Smooth muscle cell (in vitro differentiated cells): Measurements from ENCODE around the gene KIAA0753. TPM values are rescaled to one million over a fixed set of nuclear protein-coding genes. Genes with fewer than 3 reads are reported as not detected.

Experiments
- DNase-seq: peaks from one replicate; lab custom pipeline; 2025; ENCODE audit not compliant: unreplicated experiment; lab: John Stamatoyannopoulos, UW
- H2AFZ ChIP-seq: fragments of 200-600 bp; sonication (generic); 2 replicates; pipeline ENCODE4 v1.6.0; 2016; ENCODE audit warnings: antibody characterized with exemption, low read depth, mild to moderate bottlenecking
- H3F3A ChIP-seq: fragments of 200-600 bp; sonication (generic); 2 replicates; pipeline ENCODE4 v1.6.0; 2017; ENCODE audit warnings: antibody characterized with exemption, low read depth
- H3K27ac ChIP-seq: fragments of 200-600 bp; sonication (generic); 2 replicates; pipeline ENCODE4 v1.5.1; 2016; ENCODE audit warnings: low read depth, mild to moderate bottlenecking
- H3K27me3 ChIP-seq: fragments of 200-600 bp; sonication (generic); 2 replicates; pipeline ENCODE4 v1.6.1; 2016; ENCODE audit warnings: low read depth, mild to moderate bottlenecking
- H3K36me3 ChIP-seq: fragments of 200-600 bp; sonication (generic); 2 replicates; pipeline ENCODE4 v1.5.1; 2016; ENCODE audit warnings: low read depth
- H3K4me1 ChIP-seq: fragments of 200-600 bp; sonication (generic); 2 replicates; pipeline ENCODE4 v1.5.1; 2016; ENCODE audit warnings: low read depth
- H3K4me2 ChIP-seq: fragments of 200-600 bp; sonication (generic); 2 replicates; pipeline ENCODE4 v1.6.0; 2016; ENCODE audit warnings: mild to moderate bottlenecking
- H3K4me3 ChIP-seq: fragments of 200-600 bp; sonication (generic); 2 replicates; pipeline ENCODE4 v1.5.1; 2016; ENCODE audit warnings: mild to moderate bottlenecking
- H3K79me2 ChIP-seq: fragments of 200-600 bp; sonication (generic); 2 replicates; pipeline ENCODE4 v1.6.0; 2016; ENCODE audit warnings: low read depth, mild to moderate bottlenecking
- H3K9ac ChIP-seq: fragments of 200-600 bp; sonication (generic); 2 replicates; pipeline ENCODE4 v1.6.0; 2016; ENCODE audit warnings: low read depth
- H3K9me3 ChIP-seq: fragments of 200-600 bp; sonication (generic); replicated peaks from 2 replicates; pipeline ENCODE4 v1.5.1; 2016; ENCODE audit warnings: low read depth
- H4K20me1 ChIP-seq: fragments of 200-600 bp; sonication (generic); 2 replicates; pipeline ENCODE4 v1.6.0; 2016; ENCODE audit warnings: low read depth
- WGBS: methylation state at CpG from one replicate; pipeline ENCODE4 v1.1.7; 2016; ENCODE audit warnings: low lambda C conversion rate; 5-methylcytosine and 5-hydroxymethylcytosine counted together
- polyA plus RNA-seq: library from polyadenylated mRNA; unstranded; fragments of >200 nt; fragmentation: Nextera tagmentation; extraction: Ambion mirVana; gene quantifications from 2 replicates; pipeline ENCODE4 v1.2.1, GENCODE V29; 2016
- total RNA-seq: library from RNA; depleted of rRNA; stranded (reverse); fragments of >200 nt; gene quantifications from 2 replicates; pipeline ENCODE4 v1.2.3, GENCODE V29; 2014
- TF ChIP-seq, protein P1 (sequence below): fragments of 200-600 bp; sonication (generic); IDR thresholded peaks from 2 replicates; pipeline ENCODE4 v1.5.1; 2017; ENCODE audit warnings: borderline replicate concordance, mild to moderate bottlenecking, antibody characterized with exemption; ENCODE audit not compliant: insufficient read depth, poor library complexity, severe bottlenecking

The KIAA0753 gene
- total and polyA plus RNA-seq, 2 experiments from 2014 or later = 4.9 to 15.0 TPM

DNA sequence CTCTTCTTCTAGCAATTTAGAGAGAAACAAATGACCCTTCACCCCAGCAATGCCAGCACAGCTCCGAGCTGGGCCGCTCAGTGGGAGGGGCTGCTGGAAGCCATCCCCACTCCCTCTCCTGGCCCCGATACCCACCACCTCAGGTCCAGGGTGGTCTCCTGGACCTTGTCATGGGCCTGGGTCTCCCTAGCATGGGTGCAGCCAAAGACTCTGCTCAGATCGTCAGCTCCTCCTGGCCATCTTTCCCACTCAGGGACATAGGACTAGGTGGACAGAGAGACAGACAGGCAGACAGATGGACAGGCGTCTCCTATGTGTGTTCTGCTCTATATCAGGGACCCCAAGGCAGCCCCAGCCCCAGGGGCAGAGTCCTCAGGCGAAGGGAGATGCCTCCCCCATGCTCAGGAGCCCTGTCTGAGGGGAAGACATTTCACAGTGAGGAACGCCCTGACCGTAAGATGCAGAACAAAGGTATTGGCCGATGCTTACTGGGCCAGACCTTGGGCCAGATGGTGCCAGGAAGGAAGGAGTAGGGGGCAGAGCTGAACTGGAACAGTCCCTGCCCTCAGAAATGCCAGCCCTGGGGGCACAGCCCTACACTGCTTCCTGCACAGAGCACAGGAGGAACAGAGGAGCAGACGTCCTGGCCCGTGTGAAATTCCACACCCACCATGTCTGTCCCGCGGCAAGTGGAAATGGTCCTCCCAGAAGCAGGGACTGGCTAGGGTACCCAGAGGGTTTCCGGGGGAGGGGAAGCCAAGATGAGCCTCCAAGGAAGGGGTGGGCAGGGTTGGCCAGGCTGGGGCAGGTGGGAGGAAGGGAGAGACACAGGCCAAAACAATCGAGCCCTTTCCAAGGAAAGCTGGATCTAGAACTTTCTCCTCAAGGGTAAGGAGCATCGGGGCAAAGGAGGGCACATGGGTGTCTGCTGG lies 97.2 kb downstream of the KIAA0753 start:
- H2AFZ ChIP-seq = no peak overlapping the region
- no peaks in the 10 kb centered on the region for H3K27me3 ChIP-seq
- no peaks in the 10 kb centered on the region for H3K4me1 ChIP-seq
- DNase-seq = no peak
- 92% methylated on average over 16 of the region's 16 CpGs for WGBS
- no peak overlapping the region for H3K9ac ChIP-seq
- no peak overlapping the region for H3K27ac ChIP-seq
- peaks cover 4% of the 10 kb centered on the region for H4K20me1 ChIP-seq
- no peaks in the 10 kb centered on the region for H3F3A ChIP-seq
- no peak overlapping the region for H3K4me2 ChIP-seq
- H3K9me3 ChIP-seq = peaks cover 3% of the 10 kb centered on the region
- H3K4me3 ChIP-seq = no peak overlapping the region
- TF ChIP-seq, protein P1, sequence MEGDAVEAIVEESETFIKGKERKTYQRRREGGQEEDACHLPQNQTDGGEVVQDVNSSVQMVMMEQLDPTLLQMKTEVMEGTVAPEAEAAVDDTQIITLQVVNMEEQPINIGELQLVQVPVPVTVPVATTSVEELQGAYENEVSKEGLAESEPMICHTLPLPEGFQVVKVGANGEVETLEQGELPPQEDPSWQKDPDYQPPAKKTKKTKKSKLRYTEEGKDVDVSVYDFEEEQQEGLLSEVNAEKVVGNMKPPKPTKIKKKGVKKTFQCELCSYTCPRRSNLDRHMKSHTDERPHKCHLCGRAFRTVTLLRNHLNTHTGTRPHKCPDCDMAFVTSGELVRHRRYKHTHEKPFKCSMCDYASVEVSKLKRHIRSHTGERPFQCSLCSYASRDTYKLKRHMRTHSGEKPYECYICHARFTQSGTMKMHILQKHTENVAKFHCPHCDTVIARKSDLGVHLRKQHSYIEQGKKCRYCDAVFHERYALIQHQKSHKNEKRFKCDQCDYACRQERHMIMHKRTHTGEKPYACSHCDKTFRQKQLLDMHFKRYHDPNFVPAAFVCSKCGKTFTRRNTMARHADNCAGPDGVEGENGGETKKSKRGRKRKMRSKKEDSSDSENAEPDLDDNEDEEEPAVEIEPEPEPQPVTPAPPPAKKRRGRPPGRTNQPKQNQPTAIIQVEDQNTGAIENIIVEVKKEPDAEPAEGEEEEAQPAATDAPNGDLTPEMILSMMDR = no peak
- no peaks in the 10 kb centered on the region for H3K79me2 ChIP-seq
- H3K36me3 ChIP-seq = no peaks in the 10 kb centered on the region

DNA sequence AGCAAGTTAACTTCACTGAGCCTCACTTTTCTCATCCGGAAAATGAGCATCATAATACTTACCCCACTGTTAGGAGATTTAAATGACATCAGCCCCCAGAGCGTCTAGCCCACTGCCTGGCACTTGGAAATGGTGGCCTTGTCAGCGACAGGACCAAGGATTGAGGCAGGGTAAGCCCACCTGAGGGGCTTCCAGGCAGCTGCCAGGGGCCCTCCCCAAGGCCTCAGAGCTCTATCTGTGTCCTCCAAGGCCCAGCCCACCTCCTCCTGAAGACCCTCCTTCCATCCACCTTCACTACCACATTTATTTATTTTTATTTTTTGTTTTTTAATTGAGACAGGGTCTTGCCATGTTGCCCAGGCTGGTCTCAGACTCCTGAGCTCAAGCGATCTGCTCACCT lies 97.9 kb downstream of the KIAA0753 start:
- WGBS = 91% methylated on average over 4 of the region's 4 CpGs
- H2AFZ ChIP-seq = no peak overlapping the region

DNA sequence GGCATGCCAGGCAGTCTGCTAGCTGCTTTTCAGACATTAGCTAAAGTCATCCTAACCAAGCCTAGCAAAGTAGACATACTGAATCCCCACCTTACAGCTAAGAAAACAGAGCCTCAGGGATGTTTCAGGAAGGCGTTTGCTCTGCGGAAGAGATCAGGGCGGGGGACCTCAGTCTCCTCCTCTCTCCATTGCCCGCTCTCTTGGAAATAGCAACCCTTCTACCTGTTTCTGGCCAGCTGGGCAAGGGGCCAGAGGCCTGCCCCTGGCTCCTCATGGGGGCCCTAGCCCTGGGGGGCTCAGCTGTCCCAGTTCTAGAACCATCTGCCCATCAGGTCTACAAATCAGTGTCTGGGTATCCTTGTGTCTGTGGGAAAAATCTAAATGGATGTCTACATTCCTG lies 98.6 kb downstream of the KIAA0753 start:
- no peaks in the 10 kb centered on the region for H3K36me3 ChIP-seq
- H3K79me2 ChIP-seq = no peaks in the 10 kb centered on the region
- no peaks in the 10 kb centered on the region for H3F3A ChIP-seq
- WGBS = 93% methylated on average over 4 of the region's 4 CpGs
- H3K9me3 ChIP-seq = peaks cover 3% of the 10 kb centered on the region
- H3K4me3 ChIP-seq = no peak overlapping the region
- no peaks in the 10 kb centered on the region for H4K20me1 ChIP-seq
- no peak overlapping the region for H2AFZ ChIP-seq
- no peaks in the 10 kb centered on the region for H3K27me3 ChIP-seq
- no peaks in the 10 kb centered on the region for H3K4me1 ChIP-seq
- H3K4me2 ChIP-seq = no peak overlapping the region
- TF ChIP-seq, protein P1 = no peak
- no peak overlapping the region for H3K9ac ChIP-seq
- no peak for DNase-seq
- no peak overlapping the region for H3K27ac ChIP-seq

More for the DNA sequence above, 97.9 kb downstream of the KIAA0753 start:
- H3K27ac ChIP-seq = no peak overlapping the region
- no peak overlapping the region for H3K4me3 ChIP-seq
- no peaks in the 10 kb centered on the region for H3K36me3 ChIP-seq
- no peak overlapping the region for H3K9ac ChIP-seq
- no peaks in the 10 kb centered on the region for H3K79me2 ChIP-seq
- H3K9me3 ChIP-seq = peaks cover 3% of the 10 kb centered on the region
- no peaks in the 10 kb centered on the region for H3K4me1 ChIP-seq
- H3K4me2 ChIP-seq = no peak overlapping the region
- DNase-seq = no peak
- no peaks in the 10 kb centered on the region for H3K27me3 ChIP-seq
- no peaks in the 10 kb centered on the region for H3F3A ChIP-seq
- TF ChIP-seq, protein P1 = no peak
- no peaks in the 10 kb centered on the region for H4K20me1 ChIP-seq
